Glutamatergic neuron (in vitro differentiated cells): ENCODE results near the gene TCF19. TPM values are rescaled to one million over a fixed set of nuclear protein-coding genes. Genes with fewer than 3 reads are reported as not detected.

ENCODE experiments used
- DNase-seq: peaks from one replicate; pipeline ENCODE4 v3.0.0; 2022
- H3K27ac Mint-ChIP-seq: one replicate; pipeline ENCODE4 v1.8.0; 2020; ENCODE audit warnings: mild to moderate bottlenecking, mixed read lengths, inconsistent platforms; ENCODE audit not compliant: unreplicated experiment
- H3K27me3 Mint-ChIP-seq: one replicate; pipeline ENCODE4 v1.8.0; 2020; ENCODE audit warnings: mild to moderate bottlenecking, moderate library complexity, mixed read lengths, inconsistent platforms; ENCODE audit not compliant: unreplicated experiment
- H3K36me3 Mint-ChIP-seq: one replicate; pipeline ENCODE4 v1.8.0; 2020; ENCODE audit warnings: mild to moderate bottlenecking, mixed read lengths, inconsistent platforms; ENCODE audit not compliant: unreplicated experiment
- H3K4me1 Mint-ChIP-seq: one replicate; pipeline ENCODE4 v1.8.0; 2020; ENCODE audit warnings: mild to moderate bottlenecking, low read depth, mixed read lengths, inconsistent platforms; ENCODE audit not compliant: unreplicated experiment
- H3K4me3 Mint-ChIP-seq: one replicate; pipeline ENCODE4 v1.8.0; 2020; ENCODE audit warnings: mild to moderate bottlenecking, mixed read lengths, inconsistent platforms; ENCODE audit not compliant: unreplicated experiment
- H3K9me3 Mint-ChIP-seq: one replicate; pipeline ENCODE4 v1.8.0; 2020; ENCODE audit warnings: mild to moderate bottlenecking, moderate library complexity, mixed read lengths, inconsistent platforms; ENCODE audit not compliant: unreplicated experiment
- total RNA-seq: library from RNA; stranded (reverse); fragmentation: NEBNext Ultra II Directional; extraction: Animal tissue kit (Norgen Biotek cat#: 25700); gene quantifications from one replicate; pipeline ENCODE4 v1.2.1, GENCODE V29; 2021; ENCODE audit not compliant: unreplicated experiment
- TF ChIP-seq, protein P1 (sequence below): fragments of 200-600 bp; sonication (generic); IDR thresholded peaks from one replicate; pipeline ENCODE4 v1.5.0; 2021; ENCODE audit not compliant: partially characterized antibody, unreplicated experiment

Gene TCF19
- total RNA-seq, 1 donor from 2014 or later: 5.8 TPM

DNA sequence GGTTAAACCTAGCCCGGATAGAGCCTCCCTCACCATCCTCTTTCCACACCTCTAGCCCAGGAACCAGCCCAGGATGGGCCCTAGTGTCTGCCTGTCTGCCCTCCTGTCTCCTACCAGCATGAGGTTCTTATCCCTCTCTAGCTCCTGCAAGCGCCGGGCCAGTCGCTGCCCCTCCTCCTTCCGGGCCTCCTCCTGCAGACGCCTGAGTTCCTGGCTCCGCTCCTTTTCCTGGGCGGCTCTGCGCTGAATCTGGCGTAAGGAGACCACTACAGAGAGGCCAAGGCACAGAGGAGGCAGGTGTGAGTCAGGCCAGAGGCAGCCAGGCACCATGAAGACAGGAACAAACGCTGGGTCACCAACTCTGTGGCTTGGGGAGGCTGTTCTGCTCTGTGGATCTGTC lies 15.2 kb upstream of the TCF19 start:
- Mint-ChIP-seq H3K4me1 (peaks cover 31% of the 10 kb centered on the region), H3K36me3 (no peaks in the 10 kb centered on the region), H3K27me3 (peaks cover 13% of the 10 kb centered on the region), H3K9me3 (peaks cover 15% of the 10 kb centered on the region), H3K27ac (peak overlapping the region; percentile 98), H3K4me3 (peak overlapping the region; percentile 46)
- no peak for DNase-seq
- TF ChIP-seq, protein P1, sequence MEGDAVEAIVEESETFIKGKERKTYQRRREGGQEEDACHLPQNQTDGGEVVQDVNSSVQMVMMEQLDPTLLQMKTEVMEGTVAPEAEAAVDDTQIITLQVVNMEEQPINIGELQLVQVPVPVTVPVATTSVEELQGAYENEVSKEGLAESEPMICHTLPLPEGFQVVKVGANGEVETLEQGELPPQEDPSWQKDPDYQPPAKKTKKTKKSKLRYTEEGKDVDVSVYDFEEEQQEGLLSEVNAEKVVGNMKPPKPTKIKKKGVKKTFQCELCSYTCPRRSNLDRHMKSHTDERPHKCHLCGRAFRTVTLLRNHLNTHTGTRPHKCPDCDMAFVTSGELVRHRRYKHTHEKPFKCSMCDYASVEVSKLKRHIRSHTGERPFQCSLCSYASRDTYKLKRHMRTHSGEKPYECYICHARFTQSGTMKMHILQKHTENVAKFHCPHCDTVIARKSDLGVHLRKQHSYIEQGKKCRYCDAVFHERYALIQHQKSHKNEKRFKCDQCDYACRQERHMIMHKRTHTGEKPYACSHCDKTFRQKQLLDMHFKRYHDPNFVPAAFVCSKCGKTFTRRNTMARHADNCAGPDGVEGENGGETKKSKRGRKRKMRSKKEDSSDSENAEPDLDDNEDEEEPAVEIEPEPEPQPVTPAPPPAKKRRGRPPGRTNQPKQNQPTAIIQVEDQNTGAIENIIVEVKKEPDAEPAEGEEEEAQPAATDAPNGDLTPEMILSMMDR: no peak

DNA sequence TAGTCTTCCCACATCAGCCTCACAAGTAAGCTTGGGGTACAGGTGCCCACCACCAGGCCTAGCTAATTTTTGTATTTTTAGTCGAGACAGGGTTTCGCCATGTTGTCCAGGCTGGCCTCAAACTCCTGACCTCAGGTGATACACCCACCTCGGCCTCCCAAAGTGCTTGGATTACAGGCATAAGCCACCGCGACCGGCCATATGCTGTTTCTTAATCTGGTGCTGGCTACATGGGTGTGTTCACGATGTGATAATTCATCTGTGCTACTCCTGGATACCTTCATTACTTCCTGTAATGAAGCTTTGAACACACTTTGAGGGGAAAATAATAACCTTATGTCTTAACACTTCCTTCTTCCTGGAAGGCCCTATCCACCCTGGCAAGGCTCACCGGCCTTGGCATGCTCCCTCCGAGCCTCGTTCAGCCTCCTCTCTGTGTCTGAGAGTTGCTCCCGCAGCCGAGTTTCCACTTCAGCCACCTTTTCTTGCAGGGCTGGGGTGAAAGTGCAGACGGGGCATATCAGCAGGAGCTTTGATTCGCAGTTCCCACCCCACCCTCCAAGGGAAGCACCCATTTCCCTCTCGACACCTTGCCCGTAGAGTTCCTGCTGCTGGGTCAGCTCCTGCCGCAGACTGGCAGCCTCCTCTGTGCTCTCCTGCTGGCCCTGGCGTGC lies 14.0 kb upstream of the TCF19 start:
- H3K36me3 Mint-ChIP-seq: no peaks in the 10 kb centered on the region

DNA sequence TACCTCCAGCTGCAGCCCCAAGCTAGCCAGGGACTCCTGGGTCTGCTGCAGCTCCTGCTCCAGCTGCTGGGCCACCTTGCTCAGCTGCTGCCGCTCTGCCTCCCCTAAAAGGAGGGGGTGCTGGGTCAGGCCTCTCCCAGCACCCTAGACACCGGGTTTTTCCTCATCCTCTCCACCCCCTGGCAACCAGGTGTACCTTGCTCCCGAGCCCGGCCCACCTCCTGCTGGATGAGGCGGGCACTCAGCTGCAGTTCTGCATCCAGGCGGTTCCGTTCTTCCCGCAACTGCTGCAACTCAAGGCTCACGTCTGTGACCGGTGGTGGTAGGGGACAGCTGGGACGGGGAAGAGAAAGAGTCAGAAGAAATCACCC lies 13.4 kb upstream of the TCF19 start:
- H3K27ac Mint-ChIP-seq: peak overlapping the region; percentile 55
- peaks cover 9% of the 10 kb centered on the region for H3K27me3 Mint-ChIP-seq
- H3K4me3 Mint-ChIP-seq: no peak overlapping the region
- TF ChIP-seq, protein P1: no peak
- peaks cover 27% of the 10 kb centered on the region for H3K4me1 Mint-ChIP-seq
- H3K36me3 Mint-ChIP-seq: no peaks in the 10 kb centered on the region
- peaks cover 12% of the 10 kb centered on the region for H3K9me3 Mint-ChIP-seq
- no peak for DNase-seq

More for the DNA sequence above, 14.0 kb upstream of the TCF19 start:
- Mint-ChIP-seq H3K9me3 (peaks cover 15% of the 10 kb centered on the region), H3K27me3 (peaks cover 9% of the 10 kb centered on the region), H3K4me1 (peaks cover 31% of the 10 kb centered on the region), H3K4me3 (no peak overlapping the region), H3K27ac (peak overlapping the region; percentile 68)
- TF ChIP-seq, protein P1: no peak
- no peak for DNase-seq

DNA sequence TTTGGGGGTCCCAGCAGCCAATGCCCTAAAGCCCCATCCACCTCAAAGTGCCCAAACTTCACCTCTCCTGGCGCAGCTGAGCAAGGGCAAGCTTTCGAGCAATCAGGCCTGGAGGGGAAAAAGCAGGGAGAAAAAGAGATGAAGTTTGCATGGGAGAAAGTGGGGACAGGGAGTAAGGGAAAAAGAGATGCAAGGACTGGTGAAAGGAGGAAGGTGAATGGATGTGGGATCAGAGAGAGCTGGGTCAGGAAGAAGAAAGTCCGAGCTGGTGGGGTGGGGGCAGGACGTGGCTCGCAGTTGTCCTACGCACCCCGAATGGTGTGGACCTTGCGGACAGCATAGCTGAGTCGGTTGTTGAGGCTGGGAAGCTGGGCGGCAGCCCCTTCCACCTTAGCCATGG lies 13.0 kb upstream of the TCF19 start:
- DNase-seq: no peak
- peak overlapping the region; percentile 1 for H3K27ac Mint-ChIP-seq
- no peak overlapping the region for H3K4me3 Mint-ChIP-seq
- peaks cover 7% of the 10 kb centered on the region for H3K27me3 Mint-ChIP-seq
- H3K4me1 Mint-ChIP-seq: peaks cover 26% of the 10 kb centered on the region
- H3K9me3 Mint-ChIP-seq: peaks cover 10% of the 10 kb centered on the region
- TF ChIP-seq, protein P1: no peak
- no peaks in the 10 kb centered on the region for H3K36me3 Mint-ChIP-seq

DNA sequence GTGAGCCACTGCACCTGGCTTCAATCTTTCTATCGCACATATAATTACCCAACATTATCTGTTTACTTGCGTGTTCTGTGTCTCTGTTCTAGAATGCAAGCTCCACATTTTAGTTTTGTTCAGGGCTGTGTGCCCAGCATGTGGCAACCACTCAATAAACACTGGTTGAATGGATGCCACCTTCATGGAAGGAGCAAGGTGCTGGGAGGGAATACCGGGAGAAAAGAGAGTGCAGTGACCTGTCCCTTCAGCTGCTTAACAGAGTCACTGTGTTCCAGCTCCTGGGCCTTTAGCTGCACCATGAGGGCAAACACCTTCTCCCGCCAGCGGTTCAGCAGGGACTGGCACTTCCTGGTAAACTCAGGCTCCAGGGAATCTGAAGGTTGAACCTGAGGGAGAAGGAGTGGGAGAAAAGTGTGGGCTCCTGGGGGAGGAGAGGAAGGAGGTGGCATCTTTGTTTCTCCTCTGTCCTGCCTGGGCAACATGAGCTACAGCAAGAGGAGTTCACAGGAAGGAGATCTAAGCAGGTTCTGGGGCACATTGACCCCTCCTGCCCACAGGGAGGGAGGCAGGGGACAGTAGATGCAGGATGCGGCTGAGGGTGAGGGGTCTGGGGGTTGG lies 8.5 kb upstream of the TCF19 start:
- Mint-ChIP-seq H3K27me3 (peaks cover 5% of the 10 kb centered on the region), H3K36me3 (no peaks in the 10 kb centered on the region), H3K27ac (no peak overlapping the region), H3K4me1 (peaks cover 10% of the 10 kb centered on the region), H3K9me3 (peaks cover 7% of the 10 kb centered on the region), H3K4me3 (no peak overlapping the region)
- TF ChIP-seq, protein P1: no peak
- DNase-seq: no peak
